Activated CD4-positive, alpha-beta memory T cell treated with anti-CD3 and anti-CD28 coated beads for 36 hours (primary cell): ENCODE results near the gene TUBE1. TPM values are rescaled to one million over a fixed set of nuclear protein-coding genes. Genes with fewer than 3 reads are reported as not detected.

ENCODE experiments used
- CTCF ChIA-PET: fragments of 350-600 bp; sonication (Branson Sonifier 250); formaldehyde crosslinking; loops from one replicate; lab custom pipeline; 2021; ENCODE audit warnings: antibody characterized with exemption, inconsistent platforms; lab: Charles Lee
- POLR2A ChIA-PET: fragments of 350-600 bp; sonication (Branson Sonifier 250); formaldehyde crosslinking; loops from one replicate; lab custom pipeline; 2021; ENCODE audit warnings: antibody characterized with exemption; lab: Charles Lee
- DNase-seq: peaks from one replicate; pipeline ENCODE4 v3.0.0-alpha.2; 2020
- H3K27ac Mint-ChIP-seq: one replicate; pipeline ENCODE4 v1.8.0; 2021; ENCODE audit warnings: mixed read lengths
- H3K27me3 Mint-ChIP-seq: one replicate; pipeline ENCODE4 v1.8.0; 2021; ENCODE audit warnings: mixed read lengths
- H3K36me3 Mint-ChIP-seq: one replicate; pipeline ENCODE4 v1.8.0; 2021; ENCODE audit warnings: mixed read lengths
- H3K4me1 Mint-ChIP-seq: one replicate; pipeline ENCODE4 v1.8.0; 2021; ENCODE audit warnings: low read depth, mixed read lengths
- H3K4me3 Mint-ChIP-seq: one replicate; pipeline ENCODE4 v1.8.0; 2021; ENCODE audit warnings: mild to moderate bottlenecking, mixed read lengths
- H3K9me3 Mint-ChIP-seq: one replicate; pipeline ENCODE4 v1.8.0; 2021; ENCODE audit warnings: mixed read lengths
- intact Hi-C: fragments of 100-400 bp; cut with micrococcal nuclease; formaldehyde crosslinking; loops from one replicate; pipeline ENCODE4 v1.15.1; 2023
- total RNA-seq, 2 experiments: library from RNA; stranded (reverse); gene quantifications; one replicate each; pipeline ENCODE4 v1.2.3, GENCODE V29; 2021

Gene TUBE1
- total RNA-seq, 2 experiments from 2014 or later: 37.2 to 39.2 TPM

- no peak overlapping the region for H3K4me3 Mint-ChIP-seq
- no peaks in the 10 kb centered on the region for H3K9me3 Mint-ChIP-seq
- no peak for DNase-seq
- H3K4me1 Mint-ChIP-seq: peaks cover 79% of the 10 kb centered on the region
- ChIA-PET POLR2A (no interaction called here), CTCF (interaction anchor here (1.2 to 13.5 kb wide), 4 partner anchors 10 to 170 kb away, joined by 3 to 193 read pairs (median 12); no protein-coding TSS in a partner anchor)
- H3K36me3 Mint-ChIP-seq: no peaks in the 10 kb centered on the region
- intact Hi-C loops: no loop called here
- H3K27ac Mint-ChIP-seq: no peak overlapping the region
- no peaks in the 10 kb centered on the region for H3K27me3 Mint-ChIP-seq
Measured at GRCh38 chr6:112032728-112033127, 54.6 kb downstream of the TUBE1 start.

GRCh38 chr6:112031960-112032359 lies 55.3 kb downstream of the TUBE1 start:
- POLR2A ChIA-PET: no interaction called here
- intact Hi-C loops: no loop called here
- no peaks in the 10 kb centered on the region for H3K9me3 Mint-ChIP-seq

GRCh38 chr6:112030961-112031660 lies 56.2 kb downstream of the TUBE1 start:
- H3K27me3 Mint-ChIP-seq: no peaks in the 10 kb centered on the region
- no peak for DNase-seq
- peaks cover 2% of the 10 kb centered on the region for H3K36me3 Mint-ChIP-seq
- intact Hi-C loops: no loop called here
- ChIA-PET CTCF (interaction anchor here (0.7 to 6.0 kb wide), 4 partner anchors 10 to 322 kb away, joined by 3 to 84 read pairs (median 12); no protein-coding TSS in a partner anchor), POLR2A (no interaction called here)
- no peak overlapping the region for H3K27ac Mint-ChIP-seq
- no peak overlapping the region for H3K4me3 Mint-ChIP-seq
- H3K4me1 Mint-ChIP-seq: peaks cover 87% of the 10 kb centered on the region
- H3K9me3 Mint-ChIP-seq: no peaks in the 10 kb centered on the region

More at GRCh38 chr6:112031960-112032359, 55.3 kb downstream of the TUBE1 start:
- DNase-seq: no peak
- CTCF ChIA-PET: interaction anchor here (1.2 to 13.5 kb wide), 4 partner anchors 11 to 169 kb away, joined by 3 to 193 read pairs (median 12); no protein-coding TSS in a partner anchor
- H3K36me3 Mint-ChIP-seq: no peaks in the 10 kb centered on the region
- no peak overlapping the region for H3K27ac Mint-ChIP-seq
- peaks cover 87% of the 10 kb centered on the region for H3K4me1 Mint-ChIP-seq
- H3K4me3 Mint-ChIP-seq: no peak overlapping the region
- no peaks in the 10 kb centered on the region for H3K27me3 Mint-ChIP-seq

GRCh38 chr6:112030206-112030960 lies 56.9 kb downstream of the TUBE1 start:
- intact Hi-C loops: no loop called here
- H3K27me3 Mint-ChIP-seq: no peaks in the 10 kb centered on the region
- H3K36me3 Mint-ChIP-seq: peaks cover 2% of the 10 kb centered on the region
- no peaks in the 10 kb centered on the region for H3K9me3 Mint-ChIP-seq
- no peak overlapping the region for H3K4me3 Mint-ChIP-seq
- H3K27ac Mint-ChIP-seq: no peak overlapping the region
- POLR2A ChIA-PET: no interaction called here
- no peak for DNase-seq
- CTCF ChIA-PET: interaction anchor here (0.7 to 6.0 kb wide), 4 partner anchors 11 to 771 kb away, joined by 3 to 84 read pairs (median 3); a partner anchor contains a TSS
- peaks cover 80% of the 10 kb centered on the region for H3K4me1 Mint-ChIP-seq

GRCh38 chr6:112029045-112029822 lies 58.0 kb downstream of the TUBE1 start:
- peak; percentile 86 for DNase-seq
- ChIA-PET CTCF (interaction anchor here (0.7 to 6.0 kb wide), 22 partner anchors 9 to 770 kb away, joined by 3 to 84 read pairs (median 4); a partner anchor contains a TSS), POLR2A (interaction anchor here (2.6 kb wide), 1 partner anchor 12 kb away, joined by 15 read pairs; no protein-coding TSS in a partner anchor)
- Mint-ChIP-seq H3K4me1 (peaks cover 70% of the 10 kb centered on the region), H3K36me3 (peaks cover 7% of the 10 kb centered on the region), H3K27me3 (no peaks in the 10 kb centered on the region), H3K27ac (peak overlapping the region; percentile 89), H3K9me3 (peaks cover 4% of the 10 kb centered on the region), H3K4me3 (no peak overlapping the region)
- intact Hi-C loops: loop anchor here (1.0 to 2.0 kb wide), 2 partner anchors 268 to 319 kb away; no protein-coding TSS in a partner anchor

- H3K27me3 Mint-ChIP-seq: no peaks in the 10 kb centered on the region
- intact Hi-C loops: loop anchor here (1.0 to 2.0 kb wide), 4 partner anchors 8 to 267 kb away; no protein-coding TSS in a partner anchor
- peaks cover 12% of the 10 kb centered on the region for H3K9me3 Mint-ChIP-seq
- H3K4me3 Mint-ChIP-seq: peak overlapping the region; percentile 7
- POLR2A ChIA-PET: interaction anchor here (2.6 kb wide), 1 partner anchor 11 kb away, joined by 15 read pairs; no protein-coding TSS in a partner anchor
- CTCF ChIA-PET: interaction anchor here (0.6 to 6.0 kb wide), 20 partner anchors 8 to 324 kb away, joined by 3 to 84 read pairs (median 4); no protein-coding TSS in a partner anchor
- DNase-seq: peak; percentile 60
- H3K36me3 Mint-ChIP-seq: peaks cover 13% of the 10 kb centered on the region
- H3K4me1 Mint-ChIP-seq: peaks cover 61% of the 10 kb centered on the region
- H3K27ac Mint-ChIP-seq: peak overlapping the region; percentile 89
Measured at GRCh38 chr6:112027942-112028674, 59.2 kb downstream of the TUBE1 start.

GRCh38 chr6:112026933-112027332 lies 60.3 kb downstream of the TUBE1 start:
- intact Hi-C loops: no loop called here
- H3K36me3 Mint-ChIP-seq: peaks cover 13% of the 10 kb centered on the region
- CTCF ChIA-PET: interaction anchor here (0.9 to 6.0 kb wide), 4 partner anchors 11 to 35 kb away, joined by 3 to 84 read pairs (median 33); no protein-coding TSS in a partner anchor
- POLR2A ChIA-PET: interaction anchor here (1.4 kb wide), 1 partner anchor 10 kb away, joined by 4 read pairs; no protein-coding TSS in a partner anchor
- DNase-seq: no peak
- H3K4me1 Mint-ChIP-seq: peaks cover 60% of the 10 kb centered on the region
- H3K27me3 Mint-ChIP-seq: no peaks in the 10 kb centered on the region
- no peak overlapping the region for H3K4me3 Mint-ChIP-seq
- peaks cover 12% of the 10 kb centered on the region for H3K9me3 Mint-ChIP-seq
- H3K27ac Mint-ChIP-seq: peak overlapping the region; percentile 89

GRCh38 chr6:112024464-112024863 lies 62.8 kb downstream of the TUBE1 start:
- intact Hi-C loops: no loop called here
- no peak overlapping the region for H3K27ac Mint-ChIP-seq
- no peak overlapping the region for H3K4me3 Mint-ChIP-seq
- POLR2A ChIA-PET: no interaction called here
- CTCF ChIA-PET: interaction anchor here (1.0 kb wide), 1 partner anchor 16 kb away, joined by 5 read pairs; no protein-coding TSS in a partner anchor
- peaks cover 40% of the 10 kb centered on the region for H3K4me1 Mint-ChIP-seq
- H3K36me3 Mint-ChIP-seq: peaks cover 13% of the 10 kb centered on the region
- peaks cover 12% of the 10 kb centered on the region for H3K9me3 Mint-ChIP-seq
- H3K27me3 Mint-ChIP-seq: no peaks in the 10 kb centered on the region
- DNase-seq: no peak

GRCh38 chr6:112022749-112023148 lies 64.5 kb downstream of the TUBE1 start:
- H3K9me3 Mint-ChIP-seq: peaks cover 12% of the 10 kb centered on the region
- ChIA-PET POLR2A (no interaction called here), CTCF (interaction anchor here (0.6 to 0.8 kb wide), 2 partner anchors 13 to 21 kb away, joined by 3 to 4 read pairs; no protein-coding TSS in a partner anchor)
- H3K36me3 Mint-ChIP-seq: peaks cover 13% of the 10 kb centered on the region
- DNase-seq: no peak
- H3K27ac Mint-ChIP-seq: no peak overlapping the region
- H3K27me3 Mint-ChIP-seq: no peaks in the 10 kb centered on the region
- no peak overlapping the region for H3K4me3 Mint-ChIP-seq
- peaks cover 35% of the 10 kb centered on the region for H3K4me1 Mint-ChIP-seq
- intact Hi-C loops: no loop called here

- no peak for DNase-seq
- intact Hi-C loops: no loop called here
- ChIA-PET CTCF (interaction anchor here (1.7 kb wide), 1 partner anchor 21 kb away, joined by 13 read pairs; no protein-coding TSS in a partner anchor), POLR2A (no interaction called here)
- Mint-ChIP-seq H3K4me1 (peaks cover 35% of the 10 kb centered on the region), H3K4me3 (no peak overlapping the region), H3K9me3 (peaks cover 12% of the 10 kb centered on the region), H3K36me3 (peaks cover 13% of the 10 kb centered on the region), H3K27ac (no peak overlapping the region), H3K27me3 (no peaks in the 10 kb centered on the region)
Measured at GRCh38 chr6:112021691-112022310, 65.5 kb downstream of the TUBE1 start.
